ENCODE data around the gene CNTN1. TPM values are rescaled to one million over a fixed set of nuclear protein-coding genes. Genes with fewer than 3 reads are reported as not detected.

Gene CNTN1
- total RNA-seq, 6 donors from 2014 or later = 1.0 to 9.8 (median 5.6) TPM

DNA sequence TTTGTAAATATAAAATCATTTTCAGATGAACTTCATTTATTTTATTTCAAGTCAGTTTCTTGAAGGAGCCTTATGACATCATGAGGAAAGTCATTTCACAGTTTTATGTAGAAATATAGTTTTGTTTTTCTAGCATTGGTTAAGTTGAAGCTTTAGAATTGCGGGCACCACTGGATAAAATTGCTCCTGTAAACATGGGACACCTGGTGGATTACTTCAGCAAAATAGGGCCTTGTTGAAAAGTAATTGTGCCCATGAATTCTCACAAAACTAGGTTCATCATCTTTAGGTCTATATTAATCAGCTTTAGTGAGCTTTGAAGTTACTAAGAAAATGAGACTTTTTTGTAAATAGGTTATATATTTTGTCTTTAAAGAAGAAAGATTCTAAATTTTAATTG lies 25.3 kb downstream of the CNTN1 start:
- Histone ChIP-seq H3K27ac (no peak overlapping the region), H3K4me3 (no peak overlapping the region), H3K27me3 (no peaks in the 10 kb centered on the region), H3K36me3 (no peaks in the 10 kb centered on the region), H3K4me1 (no peaks in the 10 kb centered on the region), H3K9me3 (no peaks in the 10 kb centered on the region)
- no peak for TF ChIP-seq POLR2A (IDR thresholded peaks at IDR 0.05)
- TF ChIP-seq POLR2AphosphoS5 (IDR thresholded peaks at IDR 0.05) = no peak
- TF ChIP-seq, protein P1, sequence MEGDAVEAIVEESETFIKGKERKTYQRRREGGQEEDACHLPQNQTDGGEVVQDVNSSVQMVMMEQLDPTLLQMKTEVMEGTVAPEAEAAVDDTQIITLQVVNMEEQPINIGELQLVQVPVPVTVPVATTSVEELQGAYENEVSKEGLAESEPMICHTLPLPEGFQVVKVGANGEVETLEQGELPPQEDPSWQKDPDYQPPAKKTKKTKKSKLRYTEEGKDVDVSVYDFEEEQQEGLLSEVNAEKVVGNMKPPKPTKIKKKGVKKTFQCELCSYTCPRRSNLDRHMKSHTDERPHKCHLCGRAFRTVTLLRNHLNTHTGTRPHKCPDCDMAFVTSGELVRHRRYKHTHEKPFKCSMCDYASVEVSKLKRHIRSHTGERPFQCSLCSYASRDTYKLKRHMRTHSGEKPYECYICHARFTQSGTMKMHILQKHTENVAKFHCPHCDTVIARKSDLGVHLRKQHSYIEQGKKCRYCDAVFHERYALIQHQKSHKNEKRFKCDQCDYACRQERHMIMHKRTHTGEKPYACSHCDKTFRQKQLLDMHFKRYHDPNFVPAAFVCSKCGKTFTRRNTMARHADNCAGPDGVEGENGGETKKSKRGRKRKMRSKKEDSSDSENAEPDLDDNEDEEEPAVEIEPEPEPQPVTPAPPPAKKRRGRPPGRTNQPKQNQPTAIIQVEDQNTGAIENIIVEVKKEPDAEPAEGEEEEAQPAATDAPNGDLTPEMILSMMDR (IDR thresholded peaks at IDR 0.05) = no peak
- no peak for TF ChIP-seq EP300 (IDR thresholded peaks at IDR 0.05)
- DNase-seq (no peak), ATAC-seq (ENCODE audit: low FRiP score in 2 of 2) (no peak)
- WGBS, 2 donors = 88 to 97% methylated on average over 1 of the region's 1 CpG

DNA sequence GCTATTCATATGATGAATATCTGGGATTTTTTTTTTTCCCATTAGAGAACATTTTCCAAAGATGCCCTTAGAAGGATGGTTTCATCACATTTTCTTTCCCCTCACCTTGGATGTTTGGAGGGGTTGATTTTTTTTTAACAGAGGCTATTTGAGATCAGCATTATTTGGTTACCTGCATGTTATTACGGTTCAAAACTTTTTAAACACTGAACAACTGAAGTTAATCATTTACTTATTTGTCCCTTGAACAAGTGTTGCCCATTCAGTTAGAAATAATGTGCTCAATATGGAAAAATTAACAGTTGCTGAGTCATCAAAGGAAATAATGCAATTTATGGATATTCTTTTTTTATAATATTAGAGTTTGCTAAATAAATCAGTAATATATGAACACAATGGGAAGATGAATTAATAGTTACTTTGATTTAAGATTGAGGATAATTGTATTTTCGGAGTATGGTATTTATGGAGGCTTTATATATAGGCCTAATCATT lies 26.7 kb downstream of the CNTN1 start:
- Histone ChIP-seq H3K27ac (no peak overlapping the region), H3K4me3 (no peak overlapping the region), H3K9me3 (no peaks in the 10 kb centered on the region), H3K36me3 (no peaks in the 10 kb centered on the region), H3K4me1 (no peaks in the 10 kb centered on the region), H3K27me3 (no peaks in the 10 kb centered on the region)
- no peak for ATAC-seq (ENCODE audit: low FRiP score in 2 of 2)
- DNase-seq = no peak
- TF ChIP-seq POLR2AphosphoS5 (IDR thresholded peaks at IDR 0.05) = no peak
- no peak for TF ChIP-seq EP300 (IDR thresholded peaks at IDR 0.05)
- TF ChIP-seq, protein P1 (IDR thresholded peaks at IDR 0.05) = no peak
- no peak for TF ChIP-seq POLR2A (IDR thresholded peaks at IDR 0.05)
- 85 to 86% methylated on average over 2 of the region's 2 CpGs for WGBS, 2 donors

DNA sequence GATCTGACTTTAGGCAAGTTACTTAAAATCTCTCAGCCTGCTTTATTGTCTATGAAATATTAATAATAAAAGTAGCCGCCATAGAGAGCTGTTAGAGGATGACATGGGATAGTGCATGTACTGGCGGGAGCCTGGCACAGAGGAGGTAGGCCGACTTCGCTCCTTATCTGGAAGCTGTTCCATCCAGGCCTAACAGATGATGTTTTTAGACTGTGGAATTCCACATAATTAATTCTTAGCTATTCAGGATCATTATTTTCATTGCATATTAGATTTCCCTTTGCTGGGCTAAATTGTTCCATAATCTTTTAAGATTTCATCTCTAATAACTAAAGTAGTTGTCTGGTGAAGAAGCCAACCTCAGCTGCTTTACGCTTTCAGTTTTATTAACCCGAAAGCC lies 30.8 kb downstream of the CNTN1 start:
- no peaks in the 10 kb centered on the region for H3K4me1 ChIP-seq
- WGBS, 2 donors = 90 to 96% methylated on average over 6 of the region's 6 CpGs
- no peak overlapping the region for H3K27ac ChIP-seq
- no peaks in the 10 kb centered on the region for H3K27me3 ChIP-seq
- ATAC-seq (ENCODE audit: low FRiP score in 2 of 2) (no peak), DNase-seq (no peak)
- TF ChIP-seq POLR2A (IDR thresholded peaks at IDR 0.05) (no peak), POLR2AphosphoS5 (IDR thresholded peaks at IDR 0.05) (no peak), EP300 (IDR thresholded peaks at IDR 0.05) (no peak)
- TF ChIP-seq, protein P1 (IDR thresholded peaks at IDR 0.05) = no peak
- H3K36me3 ChIP-seq = no peaks in the 10 kb centered on the region
- H3K4me3 ChIP-seq = no peak overlapping the region
- no peaks in the 10 kb centered on the region for H3K9me3 ChIP-seq

DNA sequence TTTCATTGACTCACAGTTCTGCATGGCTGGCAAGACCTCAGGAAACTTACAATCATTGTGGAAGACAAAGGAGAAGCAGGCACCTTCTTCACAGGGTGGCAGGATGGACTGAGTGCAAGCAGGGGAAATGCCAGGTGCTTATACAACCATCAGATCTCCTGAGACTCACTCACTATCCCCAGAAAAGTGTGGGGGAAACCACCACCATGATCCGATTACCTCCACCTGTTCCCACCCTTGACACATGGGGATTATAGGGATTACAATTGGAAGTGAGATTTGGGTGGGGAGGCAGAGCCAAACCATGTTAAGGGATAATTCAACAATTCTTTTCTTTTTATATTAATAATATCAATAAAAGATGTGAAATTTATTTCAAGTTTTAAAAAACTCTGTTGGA lies 34.1 kb downstream of the CNTN1 start:
- no peaks in the 10 kb centered on the region for H3K27me3 ChIP-seq
- H3K4me1 ChIP-seq = no peaks in the 10 kb centered on the region
- no peaks in the 10 kb centered on the region for H3K9me3 ChIP-seq
- ATAC-seq (ENCODE audit: low FRiP score in 2 of 2) (no peak), DNase-seq (no peak)
- H3K27ac ChIP-seq = no peak overlapping the region
- 100% methylated on average over 1 of the region's 1 CpG for WGBS, 2 donors
- no peak overlapping the region for H3K4me3 ChIP-seq
- H3K36me3 ChIP-seq = no peaks in the 10 kb centered on the region
- TF ChIP-seq POLR2AphosphoS5 (IDR thresholded peaks at IDR 0.05) = no peak
- no peak for TF ChIP-seq EP300 (IDR thresholded peaks at IDR 0.05)
- TF ChIP-seq, protein P1 (IDR thresholded peaks at IDR 0.05) = no peak
- TF ChIP-seq POLR2A (IDR thresholded peaks at IDR 0.05) = no peak

DNA sequence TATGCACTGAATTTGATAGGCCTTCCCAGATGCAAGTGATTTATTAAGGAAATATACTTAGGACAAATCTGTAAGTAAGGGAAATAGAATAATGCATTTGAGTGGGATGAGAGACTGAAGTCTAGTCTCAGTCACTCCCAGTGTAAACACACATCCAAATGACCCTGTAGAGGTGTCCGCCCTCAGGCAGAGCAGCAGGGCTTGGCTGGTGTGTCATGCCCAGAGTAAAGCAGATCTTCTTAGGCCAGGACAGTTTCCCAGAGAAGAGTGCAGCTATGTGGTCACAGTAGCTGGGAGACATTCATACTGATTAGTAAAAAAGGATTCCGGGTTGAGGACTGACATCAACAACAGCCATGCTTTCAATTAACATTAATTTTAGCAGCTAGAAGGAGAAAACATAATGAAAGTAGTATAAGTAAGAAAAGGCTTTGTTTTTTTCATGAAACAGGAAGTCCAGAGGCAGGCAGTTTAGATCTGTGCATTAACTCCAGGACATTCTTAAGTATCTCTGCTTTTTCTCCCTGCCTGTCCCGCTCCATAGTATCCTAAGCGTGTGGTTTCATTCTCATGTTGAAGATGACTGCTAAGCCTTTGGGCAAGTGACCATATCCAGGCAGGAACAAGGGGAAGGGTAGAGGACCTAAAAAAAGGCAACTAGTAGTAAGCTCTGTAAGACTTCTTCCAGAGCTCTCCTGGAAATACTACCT lies 35.7 kb downstream of the CNTN1 start:
- Histone ChIP-seq H3K9me3 (no peaks in the 10 kb centered on the region), H3K4me1 (no peaks in the 10 kb centered on the region), H3K27ac (no peak overlapping the region), H3K27me3 (no peaks in the 10 kb centered on the region), H3K4me3 (no peak overlapping the region), H3K36me3 (no peaks in the 10 kb centered on the region)
- TF ChIP-seq POLR2AphosphoS5 (IDR thresholded peaks at IDR 0.05) (no peak), EP300 (IDR thresholded peaks at IDR 0.05) (no peak), POLR2A (IDR thresholded peaks at IDR 0.05) (no peak)
- TF ChIP-seq, protein P1 (IDR thresholded peaks at IDR 0.05) = no peak
- ATAC-seq (ENCODE audit: low FRiP score in 2 of 2) (no peak), DNase-seq (no peak)
- WGBS, 2 donors = 91 to 93% methylated on average over 4 of the region's 4 CpGs
